ENCODE measurements around the gene TTC3. TPM values are rescaled to one million over a fixed set of nuclear protein-coding genes. Genes with fewer than 3 reads are reported as not detected.

The TTC3 gene
- total RNA-seq, 1 experiment from 2014 or later = 29.0 TPM

DNA sequence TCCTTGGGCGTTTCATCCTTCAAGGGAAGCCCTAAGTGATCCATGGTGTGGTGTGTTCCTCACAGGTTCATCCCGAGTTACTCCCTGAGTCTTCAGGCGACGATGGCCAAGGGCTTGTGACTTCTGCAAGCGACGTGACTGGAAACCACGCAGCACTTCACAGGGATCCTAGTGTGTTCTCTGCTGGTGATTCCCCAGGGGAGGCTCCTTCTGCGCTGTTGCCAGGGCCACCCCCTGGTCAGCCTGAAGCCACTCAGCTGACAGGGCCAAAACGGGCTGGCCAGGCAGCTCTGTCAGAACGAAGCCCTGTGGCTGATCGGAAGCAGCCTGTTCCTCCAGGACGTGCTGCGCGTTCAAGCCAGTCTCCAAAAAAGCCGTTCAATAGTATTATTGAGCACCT is 122.6 kb downstream of the TTC3 start (continued):
- TF ChIP-seq GRHL2 (CRISPR knock-in tag; IDR thresholded peaks at IDR 0.05; ENCODE audit: insufficient replicate concordance, severe bottlenecking) = no peak
- no peak for TF ChIP-seq ERG (CRISPR knock-in tag; IDR thresholded peaks at IDR 0.05)
- TF ChIP-seq, protein P1, sequence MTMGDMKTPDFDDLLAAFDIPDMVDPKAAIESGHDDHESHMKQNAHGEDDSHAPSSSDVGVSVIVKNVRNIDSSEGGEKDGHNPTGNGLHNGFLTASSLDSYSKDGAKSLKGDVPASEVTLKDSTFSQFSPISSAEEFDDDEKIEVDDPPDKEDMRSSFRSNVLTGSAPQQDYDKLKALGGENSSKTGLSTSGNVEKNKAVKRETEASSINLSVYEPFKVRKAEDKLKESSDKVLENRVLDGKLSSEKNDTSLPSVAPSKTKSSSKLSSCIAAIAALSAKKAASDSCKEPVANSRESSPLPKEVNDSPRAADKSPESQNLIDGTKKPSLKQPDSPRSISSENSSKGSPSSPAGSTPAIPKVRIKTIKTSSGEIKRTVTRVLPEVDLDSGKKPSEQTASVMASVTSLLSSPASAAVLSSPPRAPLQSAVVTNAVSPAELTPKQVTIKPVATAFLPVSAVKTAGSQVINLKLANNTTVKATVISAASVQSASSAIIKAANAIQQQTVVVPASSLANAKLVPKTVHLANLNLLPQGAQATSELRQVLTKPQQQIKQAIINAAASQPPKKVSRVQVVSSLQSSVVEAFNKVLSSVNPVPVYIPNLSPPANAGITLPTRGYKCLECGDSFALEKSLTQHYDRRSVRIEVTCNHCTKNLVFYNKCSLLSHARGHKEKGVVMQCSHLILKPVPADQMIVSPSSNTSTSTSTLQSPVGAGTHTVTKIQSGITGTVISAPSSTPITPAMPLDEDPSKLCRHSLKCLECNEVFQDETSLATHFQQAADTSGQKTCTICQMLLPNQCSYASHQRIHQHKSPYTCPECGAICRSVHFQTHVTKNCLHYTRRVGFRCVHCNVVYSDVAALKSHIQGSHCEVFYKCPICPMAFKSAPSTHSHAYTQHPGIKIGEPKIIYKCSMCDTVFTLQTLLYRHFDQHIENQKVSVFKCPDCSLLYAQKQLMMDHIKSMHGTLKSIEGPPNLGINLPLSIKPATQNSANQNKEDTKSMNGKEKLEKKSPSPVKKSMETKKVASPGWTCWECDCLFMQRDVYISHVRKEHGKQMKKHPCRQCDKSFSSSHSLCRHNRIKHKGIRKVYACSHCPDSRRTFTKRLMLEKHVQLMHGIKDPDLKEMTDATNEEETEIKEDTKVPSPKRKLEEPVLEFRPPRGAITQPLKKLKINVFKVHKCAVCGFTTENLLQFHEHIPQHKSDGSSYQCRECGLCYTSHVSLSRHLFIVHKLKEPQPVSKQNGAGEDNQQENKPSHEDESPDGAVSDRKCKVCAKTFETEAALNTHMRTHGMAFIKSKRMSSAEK (CRISPR knock-in tag; IDR thresholded peaks at IDR 0.05; ENCODE audit: borderline replicate concordance) = no peak

GRCh38 chr21:37196847-37197246 is 123.8 kb downstream of the TTC3 start:
- POLR2A ChIA-PET = no interaction called here
- ATAC-seq = no peak
- Mint-ChIP-seq H3K36me3 (peaks cover 6% of the 10 kb centered on the region; the same call in 1 of the 2 replicates), H3K27me3 (ENCODE audit: low read depth) (no peaks in the 10 kb centered on the region), H3K4me3 (no peak overlapping the region), H3K4me1 (peaks cover 14% of the 10 kb centered on the region), H3K27ac (no peak overlapping the region), H3K9me3 (no peaks in the 10 kb centered on the region)
- no peak for TF ChIP-seq ZNF121 (CRISPR knock-in tag; IDR thresholded peaks at IDR 0.05)
- no peak for TF ChIP-seq ZBTB21 (CRISPR knock-in tag; IDR thresholded peaks at IDR 0.05; ENCODE audit: borderline replicate concordance)
- no peak for TF ChIP-seq ZNF396 (CRISPR knock-in tag; IDR thresholded peaks at IDR 0.05; ENCODE audit: borderline replicate concordance)
- no peak for DNase-seq (ENCODE audit: low spot score)
- CTCF ChIA-PET = no interaction called here

DNA sequence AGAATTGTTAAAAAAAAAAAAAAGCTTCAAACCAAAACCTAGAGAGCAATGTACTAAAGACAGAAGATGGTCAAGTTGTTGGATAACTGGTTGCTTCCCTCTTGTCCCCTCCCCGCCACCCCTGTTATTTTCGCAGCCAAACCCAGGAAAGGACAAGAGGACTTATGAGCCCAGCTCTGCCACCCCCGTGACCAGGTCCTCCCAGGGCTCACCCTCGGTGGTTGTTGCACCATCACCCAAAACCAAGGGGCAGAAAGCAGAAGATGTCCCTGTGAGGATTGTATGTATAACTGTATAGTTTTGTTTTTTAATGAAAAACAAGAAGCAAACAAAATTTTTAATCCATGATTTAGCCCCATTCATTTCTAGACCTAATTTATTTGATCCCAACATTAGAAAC is 124.7 kb downstream of the TTC3 start:
- CTCF ChIA-PET = no interaction called here
- peaks cover 6% of the 10 kb centered on the region; the same call in 1 of the 2 replicates for H3K36me3 Mint-ChIP-seq
- H3K9me3 Mint-ChIP-seq = no peaks in the 10 kb centered on the region
- H3K4me3 Mint-ChIP-seq = no peak overlapping the region
- ATAC-seq (no peak), DNase-seq (ENCODE audit: low spot score) (no peak)
- POLR2A ChIA-PET = no interaction called here
- no peaks in the 10 kb centered on the region for H3K27me3 Mint-ChIP-seq (ENCODE audit: low read depth)
- H3K27ac Mint-ChIP-seq = no peak overlapping the region
- TF ChIP-seq PRRX2 (CRISPR knock-in tag; IDR thresholded peaks at IDR 0.05) (no peak), CREB1 (CRISPR knock-in tag; IDR thresholded peaks at IDR 0.05) (no peak), NR2C2 (CRISPR knock-in tag; IDR thresholded peaks at IDR 0.05) (no peak), RORB (CRISPR knock-in tag; IDR thresholded peaks at IDR 0.05) (no peak), ZNF281 (CRISPR knock-in tag; IDR thresholded peaks at IDR 0.05) (no peak), USF2 (CRISPR knock-in tag; IDR thresholded peaks at IDR 0.05) (no peak)
- peaks cover 20% of the 10 kb centered on the region for H3K4me1 Mint-ChIP-seq

Measured in WTC11 (cell line).